Loucy (cell line): ENCODE measurements around the gene KDM4B.

Source experiments
- EZH2phosphoT487 ChIP-seq: fragments of 200-600 bp; IDR thresholded peaks from 2 replicates; pipeline ENCODE4 v1.6.1; 2018; ENCODE audit warnings: antibody characterized with exemption, mild to moderate bottlenecking, moderate library complexity, borderline replicate concordance
- TF ChIP-seq, protein P1 (sequence below): fragments of 200-600 bp; sonication (generic); conservative IDR thresholded peaks from 2 replicates; pipeline ENCODE4 v1.5.1; 2014; ENCODE audit warnings: mild to moderate bottlenecking, antibody characterized with exemption, low read length

DNA sequence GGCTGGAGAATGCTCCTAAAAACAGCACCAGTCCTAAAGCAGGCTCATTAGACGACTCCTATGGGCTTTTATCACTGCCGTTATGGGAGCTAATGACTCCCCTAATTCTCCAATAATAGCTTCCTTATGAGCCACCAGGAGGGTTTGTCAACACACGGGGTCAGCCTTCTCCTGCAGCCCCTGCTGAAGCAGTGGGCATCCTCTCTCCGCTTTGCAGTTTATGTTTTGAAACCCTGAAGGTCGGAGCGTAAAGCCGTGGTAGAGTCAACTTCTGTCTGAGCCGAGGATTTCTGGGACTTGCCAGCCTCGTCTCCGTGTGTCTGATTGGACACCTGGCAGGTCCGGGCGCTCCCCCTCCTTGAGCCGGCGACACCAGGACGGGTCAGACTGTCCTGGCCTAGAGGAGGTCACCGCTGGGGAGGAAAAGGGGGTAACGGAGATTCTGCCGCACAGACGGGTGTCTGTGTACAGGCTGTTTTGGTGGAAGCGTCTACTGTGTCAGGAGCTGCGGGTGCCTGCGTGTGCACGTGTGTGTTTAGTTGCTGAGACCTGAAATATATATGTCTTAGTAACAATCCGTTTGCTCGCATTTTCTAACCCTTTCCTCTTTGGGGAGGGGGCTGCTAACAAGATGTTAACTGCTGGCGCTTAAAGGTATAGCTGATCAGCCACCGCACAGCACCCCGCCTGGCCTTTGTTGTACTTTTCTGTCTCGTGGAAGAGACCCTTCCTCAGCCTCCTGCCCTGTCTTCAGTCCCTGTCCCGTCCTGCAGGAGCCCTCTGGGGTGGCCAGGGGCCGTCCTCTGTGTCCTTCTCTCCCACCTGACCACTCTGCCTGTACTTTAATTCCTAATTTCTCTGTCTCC is 1.9 kb downstream of the KDM4B start:
- TF ChIP-seq EZH2phosphoT487 = no peak
- TF ChIP-seq, protein P1, sequence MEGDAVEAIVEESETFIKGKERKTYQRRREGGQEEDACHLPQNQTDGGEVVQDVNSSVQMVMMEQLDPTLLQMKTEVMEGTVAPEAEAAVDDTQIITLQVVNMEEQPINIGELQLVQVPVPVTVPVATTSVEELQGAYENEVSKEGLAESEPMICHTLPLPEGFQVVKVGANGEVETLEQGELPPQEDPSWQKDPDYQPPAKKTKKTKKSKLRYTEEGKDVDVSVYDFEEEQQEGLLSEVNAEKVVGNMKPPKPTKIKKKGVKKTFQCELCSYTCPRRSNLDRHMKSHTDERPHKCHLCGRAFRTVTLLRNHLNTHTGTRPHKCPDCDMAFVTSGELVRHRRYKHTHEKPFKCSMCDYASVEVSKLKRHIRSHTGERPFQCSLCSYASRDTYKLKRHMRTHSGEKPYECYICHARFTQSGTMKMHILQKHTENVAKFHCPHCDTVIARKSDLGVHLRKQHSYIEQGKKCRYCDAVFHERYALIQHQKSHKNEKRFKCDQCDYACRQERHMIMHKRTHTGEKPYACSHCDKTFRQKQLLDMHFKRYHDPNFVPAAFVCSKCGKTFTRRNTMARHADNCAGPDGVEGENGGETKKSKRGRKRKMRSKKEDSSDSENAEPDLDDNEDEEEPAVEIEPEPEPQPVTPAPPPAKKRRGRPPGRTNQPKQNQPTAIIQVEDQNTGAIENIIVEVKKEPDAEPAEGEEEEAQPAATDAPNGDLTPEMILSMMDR = no peak
